GM21447 (cell line): Measurements from ENCODE around the gene MREG.

Experiments
- ATAC-seq: cut with Tn5 transposase; IDR thresholded peaks from one replicate; pipeline ENCODE4 v1.9.1; 2021; ENCODE audit not compliant: unreplicated experiment

MREG gene

GRCh38 chr2:216013080-216013909 lies at the start of gene MREG:
TSS of gene MREG (minus strand) at chr2:216013551. CDS start at chr2:216013327, 224 bp downstream.
- ATAC-seq: peak; percentile 34

GRCh38 chr2:216059233-216059834 lies 46.0 kb upstream of the MREG start:
- ATAC-seq: no peak

GRCh38 chr2:216057688-216058193 lies 44.4 kb upstream of the MREG start:
- peak; percentile 79 for ATAC-seq

DNA sequence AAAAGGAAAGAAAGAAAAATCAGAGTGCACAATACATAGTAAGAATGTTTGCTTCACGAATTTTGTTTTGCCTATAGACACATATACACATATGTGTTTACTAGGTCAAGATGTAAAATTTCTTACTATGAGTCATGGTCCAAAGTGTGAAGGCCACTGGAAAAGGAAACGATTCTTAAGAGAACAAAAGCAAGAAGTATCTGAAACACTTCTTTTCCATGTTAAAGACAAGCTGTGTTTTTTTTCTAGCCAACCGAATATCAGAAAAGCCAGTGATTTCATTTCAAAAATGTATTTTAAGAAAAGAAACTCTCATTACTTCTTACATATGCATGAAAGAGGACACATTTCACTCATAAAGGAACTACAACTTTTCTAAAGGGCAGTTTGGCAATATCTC lies 43.4 kb upstream of the MREG start:
- ATAC-seq: peak; percentile 37

GRCh38 chr2:216055680-216056079 lies 42.3 kb upstream of the MREG start:
- no peak for ATAC-seq

- no peak for ATAC-seq
Observed at GRCh38 chr2:216052420-216052819, 39.1 kb upstream of the MREG start.

GRCh38 chr2:216051350-216051749 lies 38.0 kb upstream of the MREG start:
- ATAC-seq: no peak

GRCh38 chr2:216049452-216049851 lies 36.1 kb upstream of the MREG start:
- no peak for ATAC-seq

GRCh38 chr2:216047397-216047796 lies 34.0 kb upstream of the MREG start:
- no peak for ATAC-seq

DNA sequence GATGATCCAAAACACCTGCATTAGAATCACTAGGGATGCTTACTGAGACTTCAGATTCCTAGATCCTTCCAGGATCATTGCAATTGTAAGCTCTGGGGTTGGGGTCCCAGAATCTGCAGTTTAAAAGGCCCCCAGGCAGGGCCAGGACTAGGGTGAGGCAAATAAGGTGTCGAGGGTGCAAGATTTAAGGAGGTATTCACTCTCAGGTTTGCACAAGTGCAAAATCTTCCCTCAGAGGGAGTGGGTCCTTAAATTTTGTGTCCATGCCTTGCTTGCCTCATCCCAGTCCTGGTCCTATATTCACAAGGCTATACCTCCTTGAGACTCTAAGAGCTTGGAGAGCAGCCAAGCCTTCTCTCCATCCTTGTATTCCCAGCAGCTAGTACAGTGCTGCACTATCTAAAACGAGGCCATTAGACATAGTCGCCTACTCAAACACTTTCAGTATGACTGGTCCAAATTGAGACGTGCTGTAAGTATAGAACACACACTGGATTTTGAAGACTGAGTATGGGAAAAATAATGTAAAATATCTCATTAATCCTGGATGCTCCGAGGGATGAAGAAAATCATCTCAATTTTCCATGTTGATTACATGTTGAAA lies 31.6 kb upstream of the MREG start:
- peak; percentile 96 for ATAC-seq

DNA sequence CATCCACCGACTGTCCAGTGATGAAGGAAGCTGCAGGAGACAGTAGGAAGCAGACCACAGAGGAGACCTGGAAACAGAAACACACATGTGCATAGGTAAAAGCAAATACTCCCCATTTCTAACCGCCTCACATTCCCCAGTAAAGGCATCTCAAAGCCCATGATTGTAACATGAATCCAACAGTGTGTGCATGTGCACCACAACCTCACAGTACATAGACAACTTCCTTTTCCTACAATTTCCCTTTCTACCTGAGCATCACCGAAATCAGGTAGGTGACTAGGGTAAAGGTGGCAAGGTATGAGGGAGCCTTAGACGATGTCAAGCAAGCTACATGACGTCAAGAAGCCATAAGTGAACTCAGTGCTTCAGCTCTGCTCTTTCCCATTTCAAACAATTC lies 30.6 kb upstream of the MREG start:
- ATAC-seq: no peak

DNA sequence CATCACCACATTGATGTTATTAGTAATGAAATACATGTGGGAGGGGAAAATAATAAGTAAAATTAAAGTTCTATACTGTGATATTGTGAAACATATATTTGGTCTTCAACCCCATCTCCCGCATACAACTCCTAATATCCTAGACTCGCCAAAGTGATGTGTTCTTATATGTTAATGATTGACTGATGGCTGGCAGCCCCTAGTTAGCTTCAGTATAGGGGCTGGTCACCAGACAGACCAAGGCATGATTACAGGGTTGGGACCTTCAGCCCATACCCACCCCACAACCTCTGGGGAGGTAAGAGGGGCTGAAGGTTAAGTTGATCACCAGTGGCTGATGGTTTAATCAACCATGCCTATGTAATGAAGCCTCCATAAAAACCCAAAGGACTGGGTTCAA lies 28.1 kb upstream of the MREG start:
- ATAC-seq: no peak

DNA sequence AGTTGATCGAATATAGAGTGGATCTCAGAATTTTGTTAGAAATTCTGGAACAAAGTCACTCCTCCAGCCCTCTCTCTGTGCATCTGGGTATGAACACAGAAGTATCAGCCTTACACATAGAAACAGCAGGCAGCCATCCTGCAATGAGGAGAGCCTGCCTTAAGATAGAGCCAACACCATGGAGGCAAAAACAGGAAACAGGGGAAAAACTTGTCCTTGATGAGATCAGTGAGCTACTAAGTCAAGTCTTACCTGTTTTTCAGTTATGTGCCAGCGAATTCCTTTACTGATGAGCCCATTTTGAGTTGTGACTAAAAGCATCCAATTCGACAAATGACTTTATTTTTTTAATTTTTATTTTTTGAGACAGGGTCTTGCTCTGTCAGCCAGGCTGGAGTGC lies 26.6 kb upstream of the MREG start:
- no peak for ATAC-seq

GRCh38 chr2:216034065-216034464 lies 20.7 kb upstream of the MREG start:
- no peak for ATAC-seq

DNA sequence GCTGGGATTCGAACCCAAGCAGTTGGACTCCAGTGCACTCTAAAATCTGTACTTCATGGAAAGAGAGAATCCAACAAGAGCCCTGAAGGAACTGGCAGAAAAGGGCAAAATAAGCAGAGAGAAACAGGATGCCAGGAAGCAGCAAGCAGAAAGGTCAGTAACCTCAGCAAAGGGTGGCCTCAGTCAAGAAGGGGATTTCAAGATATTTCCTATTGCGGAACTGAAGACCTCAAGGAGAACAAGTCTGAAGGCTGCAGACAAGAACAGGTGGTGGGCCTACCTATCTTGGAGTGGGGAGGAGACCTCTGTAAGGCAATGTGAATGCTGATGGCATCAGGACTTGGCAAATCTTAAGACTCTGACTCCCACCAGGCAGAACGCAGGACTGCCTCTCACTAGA lies 20.1 kb upstream of the MREG start:
- ATAC-seq: peak; percentile 49

DNA sequence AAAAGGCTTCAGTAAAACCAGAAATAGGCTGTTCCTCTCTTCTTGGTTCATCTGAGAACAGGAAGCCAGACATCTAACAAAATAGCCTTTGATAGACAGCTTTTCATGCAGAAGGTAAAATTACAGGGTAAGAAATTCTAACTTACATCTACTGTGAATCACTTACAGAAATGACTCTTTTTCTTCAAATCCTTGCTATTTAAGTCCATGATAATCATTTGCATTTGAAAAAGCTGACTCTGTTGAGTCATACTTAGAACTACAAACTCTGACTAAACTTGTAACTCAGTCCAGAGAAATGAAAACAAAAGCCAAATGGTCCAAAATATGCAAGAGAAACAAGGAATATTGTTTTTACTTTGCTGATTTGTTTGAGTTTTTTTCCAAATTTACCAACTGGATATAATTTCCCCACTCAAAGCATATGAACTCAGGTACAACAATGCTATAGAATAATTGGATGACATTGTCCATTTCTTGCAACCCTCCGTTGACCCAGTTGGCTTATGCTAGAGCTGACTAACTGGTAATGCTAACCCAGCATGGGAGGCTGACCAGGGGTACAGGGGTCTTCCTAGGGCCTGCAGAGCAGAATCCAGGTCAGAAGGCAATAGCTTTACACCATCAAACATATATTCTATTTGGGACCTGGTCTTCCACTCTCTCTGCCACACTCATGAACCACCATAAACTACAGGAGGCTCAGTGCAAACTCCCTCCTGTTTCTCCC lies 18.8 kb upstream of the MREG start:
- peak; percentile 76 for ATAC-seq

DNA sequence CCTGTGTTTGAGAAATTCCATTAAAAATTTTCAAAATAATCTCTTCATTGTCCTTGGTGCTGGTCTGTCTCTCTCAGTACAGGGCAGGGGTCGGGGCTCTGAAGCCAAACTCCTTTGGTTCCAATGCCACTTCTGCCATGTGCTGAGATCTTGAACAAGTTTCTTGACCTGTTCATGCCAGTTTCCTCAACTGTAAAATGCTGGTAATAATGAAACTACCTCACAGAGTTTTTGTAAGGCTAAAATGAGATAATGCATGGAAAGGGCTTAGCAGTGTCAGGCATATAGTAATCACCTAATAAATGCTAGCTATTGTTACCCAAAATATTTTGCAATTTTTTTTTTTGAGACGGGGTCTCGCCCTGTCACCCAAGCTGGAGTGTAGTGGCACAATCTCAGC lies 16.9 kb upstream of the MREG start:
- no peak for ATAC-seq

GRCh38 chr2:216029416-216030129 lies 16.2 kb upstream of the MREG start:
- no peak for ATAC-seq

DNA sequence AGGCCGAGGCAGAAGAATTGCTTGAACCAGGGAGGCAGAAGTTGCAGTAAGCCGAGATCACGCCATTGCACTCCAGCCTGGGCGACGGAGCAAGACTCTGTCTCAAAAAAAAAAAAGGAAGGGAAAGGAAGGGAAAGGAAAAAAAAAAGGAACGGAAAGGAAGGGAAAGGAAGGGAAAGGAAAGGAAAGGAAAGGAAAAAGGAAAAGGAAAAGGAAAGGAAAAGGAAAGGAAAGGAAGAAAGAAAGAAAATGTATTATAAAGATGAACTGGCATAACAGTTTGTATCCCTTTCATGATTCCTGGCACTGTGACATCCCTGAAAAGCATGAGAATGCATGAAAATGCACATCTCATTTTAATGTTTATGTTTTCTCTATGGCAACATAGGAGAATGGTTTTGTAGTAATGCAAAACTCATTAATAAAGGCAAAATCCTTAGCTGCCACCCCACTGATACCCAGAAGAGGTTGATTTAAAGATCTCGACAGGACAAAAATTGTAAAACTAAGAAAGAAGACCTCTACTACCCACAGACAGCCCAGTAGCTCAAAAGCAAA lies 11.5 kb upstream of the MREG start:
- no peak for ATAC-seq

GRCh38 chr2:216023055-216023648 lies 9.8 kb upstream of the MREG start:
- peak; percentile 91 for ATAC-seq
